Nephron progenitor cell (in vitro differentiated cells): Measurements from ENCODE around the gene RAB6A.

Experiments
- DNase-seq: peaks from one replicate; pipeline ENCODE4 v3.0.0; 2021
- H3K27ac Mint-ChIP-seq: 2 replicates; pipeline ENCODE4 v1.8.0; 2021; ENCODE audit warnings: mild to moderate bottlenecking, moderate library complexity, mixed read lengths
- H3K27me3 Mint-ChIP-seq: 2 replicates; pipeline ENCODE4 v1.8.0; 2021; ENCODE audit warnings: mild to moderate bottlenecking, low read depth, mixed read lengths; ENCODE audit not compliant: poor library complexity
- H3K36me3 Mint-ChIP-seq: 2 replicates; pipeline ENCODE4 v1.8.0; 2021; ENCODE audit warnings: low read depth, mixed read lengths
- H3K4me1 Mint-ChIP-seq: 2 replicates; pipeline ENCODE4 v1.8.0; 2021; ENCODE audit warnings: mixed read lengths
- H3K4me3 Mint-ChIP-seq: 2 replicates; pipeline ENCODE4 v1.8.0; 2021; ENCODE audit warnings: mild to moderate bottlenecking, moderate library complexity, mixed read lengths
- H3K9me3 Mint-ChIP-seq: 2 replicates; pipeline ENCODE4 v1.8.0; 2021; ENCODE audit warnings: mild to moderate bottlenecking, moderate library complexity, mixed read lengths
- TF ChIP-seq, protein P1 (sequence below): fragments of 200-600 bp; sonication (generic); IDR thresholded peaks from 2 replicates; pipeline ENCODE4 v1.5.0; 2021; ENCODE audit warnings: antibody characterized with exemption

The RAB6A gene

DNA sequence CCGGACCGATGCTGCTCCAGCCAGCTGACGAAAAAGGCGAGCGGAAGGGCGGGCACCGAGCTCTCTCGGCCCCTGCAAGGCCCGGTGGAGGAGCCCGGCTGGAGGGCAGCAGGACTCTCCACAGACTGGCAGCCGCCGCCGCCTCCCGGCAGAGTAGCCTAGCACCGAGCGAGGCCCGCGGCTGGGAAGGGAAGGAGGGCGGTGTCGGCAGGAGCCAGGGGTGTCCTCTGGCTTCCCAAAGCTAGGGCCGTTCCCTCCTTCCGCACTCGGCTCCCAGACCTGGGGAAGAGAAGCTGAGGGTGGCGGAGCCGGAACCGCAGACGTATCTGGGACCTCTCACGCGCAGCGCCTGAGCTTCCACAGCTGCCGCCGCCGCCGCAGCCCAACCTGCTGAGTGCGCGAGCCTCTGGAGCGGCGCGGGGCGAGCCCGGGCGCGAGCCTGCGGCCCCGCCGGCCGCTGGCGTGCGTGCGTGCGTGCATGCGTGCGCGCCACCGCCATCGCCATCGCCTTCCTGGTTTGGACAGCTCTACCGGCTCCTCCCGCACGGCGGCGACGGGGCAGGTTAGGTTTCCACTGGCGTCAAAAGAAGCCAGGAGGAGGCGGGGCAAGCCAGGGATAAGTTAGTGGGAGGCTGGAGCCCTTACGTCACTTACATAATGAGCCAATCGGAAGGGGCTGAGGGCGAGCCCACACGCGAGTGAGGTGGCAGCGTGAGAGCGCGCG, at the start of gene RAB6A:
Gene RAB6A (minus strand): TSS at position 396 of the 724 bp plus-strand sequence. CDS start 439 bp downstream, outside the sequence.
- peaks cover 27% of the 10 kb centered on the region for H3K4me1 Mint-ChIP-seq
- H3K27ac Mint-ChIP-seq, result peak within 1 kb of the TSS; percentile 81
- DNase-seq, result peak; percentile 99
- H3K9me3 Mint-ChIP-seq, result no peaks in the 10 kb centered on the region
- H3K4me3 Mint-ChIP-seq, result peak within 1 kb of the TSS; percentile 97
- H3K27me3 Mint-ChIP-seq, result peaks cover 10% of the 10 kb centered on the region
- H3K36me3 Mint-ChIP-seq, result peaks cover 4% of the 10 kb centered on the region
- TF ChIP-seq, protein P1, sequence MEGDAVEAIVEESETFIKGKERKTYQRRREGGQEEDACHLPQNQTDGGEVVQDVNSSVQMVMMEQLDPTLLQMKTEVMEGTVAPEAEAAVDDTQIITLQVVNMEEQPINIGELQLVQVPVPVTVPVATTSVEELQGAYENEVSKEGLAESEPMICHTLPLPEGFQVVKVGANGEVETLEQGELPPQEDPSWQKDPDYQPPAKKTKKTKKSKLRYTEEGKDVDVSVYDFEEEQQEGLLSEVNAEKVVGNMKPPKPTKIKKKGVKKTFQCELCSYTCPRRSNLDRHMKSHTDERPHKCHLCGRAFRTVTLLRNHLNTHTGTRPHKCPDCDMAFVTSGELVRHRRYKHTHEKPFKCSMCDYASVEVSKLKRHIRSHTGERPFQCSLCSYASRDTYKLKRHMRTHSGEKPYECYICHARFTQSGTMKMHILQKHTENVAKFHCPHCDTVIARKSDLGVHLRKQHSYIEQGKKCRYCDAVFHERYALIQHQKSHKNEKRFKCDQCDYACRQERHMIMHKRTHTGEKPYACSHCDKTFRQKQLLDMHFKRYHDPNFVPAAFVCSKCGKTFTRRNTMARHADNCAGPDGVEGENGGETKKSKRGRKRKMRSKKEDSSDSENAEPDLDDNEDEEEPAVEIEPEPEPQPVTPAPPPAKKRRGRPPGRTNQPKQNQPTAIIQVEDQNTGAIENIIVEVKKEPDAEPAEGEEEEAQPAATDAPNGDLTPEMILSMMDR, result no peak

DNA sequence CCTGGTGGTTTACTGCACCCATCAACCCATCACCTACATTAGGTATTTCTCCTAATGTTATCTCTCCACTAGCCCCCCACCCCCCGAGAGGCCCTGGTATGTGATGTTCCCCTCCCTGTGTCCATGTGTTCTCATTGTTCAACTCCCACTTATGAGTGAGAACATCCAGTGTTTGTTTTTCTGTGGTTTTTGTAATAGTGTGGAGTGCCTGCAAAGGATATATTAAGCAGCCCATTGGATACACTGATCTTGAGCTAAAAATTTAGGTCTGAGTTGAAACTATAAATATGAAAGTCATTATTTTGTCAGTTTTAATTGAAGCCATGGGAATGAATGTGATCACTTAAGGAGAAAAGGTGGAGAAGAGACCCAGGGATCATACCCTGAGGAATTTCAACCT, 49.8 kb upstream of the RAB6A start:
- Mint-ChIP-seq H3K4me3 (no peak overlapping the region), H3K27me3 (no peaks in the 10 kb centered on the region), H3K9me3 (no peaks in the 10 kb centered on the region), H3K36me3 (peaks cover 67% of the 10 kb centered on the region), H3K27ac (no peak overlapping the region), H3K4me1 (no peaks in the 10 kb centered on the region)
- no peak for DNase-seq
- TF ChIP-seq, protein P1, result no peak

DNA sequence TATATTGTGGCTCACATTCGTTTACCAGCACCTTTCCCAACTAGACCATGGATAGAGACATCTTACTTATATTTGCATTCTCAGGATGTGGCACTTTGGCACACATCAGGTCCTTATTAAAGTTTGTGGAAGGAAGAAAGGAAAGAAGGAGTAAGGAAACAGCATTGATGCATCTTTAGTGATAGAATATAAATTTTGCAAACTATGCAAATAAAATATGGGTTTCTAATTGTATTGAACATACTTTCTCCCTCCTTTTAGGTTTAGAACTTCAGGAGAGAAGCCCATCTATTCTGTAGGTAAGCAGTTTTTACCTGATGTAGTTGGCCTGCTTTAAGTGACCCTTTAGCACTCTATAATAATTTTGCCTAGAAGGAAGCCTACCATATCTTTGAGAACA, 47.2 kb upstream of the RAB6A start:
- peaks cover 56% of the 10 kb centered on the region for H3K36me3 Mint-ChIP-seq
- no peak overlapping the region for H3K27ac Mint-ChIP-seq
- TF ChIP-seq, protein P1, result no peak
- no peaks in the 10 kb centered on the region for H3K4me1 Mint-ChIP-seq
- DNase-seq, result no peak
- no peak overlapping the region for H3K4me3 Mint-ChIP-seq
- no peaks in the 10 kb centered on the region for H3K9me3 Mint-ChIP-seq
- no peaks in the 10 kb centered on the region for H3K27me3 Mint-ChIP-seq

DNA sequence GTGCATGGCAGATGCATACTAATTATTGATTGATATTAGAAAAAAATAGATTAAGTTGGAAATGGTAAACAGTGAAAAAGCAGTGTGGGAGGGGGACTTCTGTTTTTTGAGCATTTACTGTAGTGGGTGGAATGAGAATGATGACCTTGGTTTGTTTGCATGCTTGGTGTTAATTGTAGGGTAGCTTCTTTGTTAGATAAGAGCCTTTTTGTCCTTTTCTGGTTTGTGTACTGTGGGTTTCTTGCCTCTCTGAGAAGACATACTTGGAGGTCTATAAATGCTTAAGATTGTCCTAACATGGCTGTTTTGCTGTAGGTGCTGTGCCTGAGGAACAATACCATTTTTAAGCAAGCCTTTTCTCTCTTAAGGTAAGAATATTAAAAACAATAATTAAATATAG, 43.8 kb upstream of the RAB6A start:
- H3K36me3 Mint-ChIP-seq, result peaks cover 33% of the 10 kb centered on the region
- H3K9me3 Mint-ChIP-seq, result no peaks in the 10 kb centered on the region
- H3K4me1 Mint-ChIP-seq, result no peaks in the 10 kb centered on the region
- no peaks in the 10 kb centered on the region for H3K27me3 Mint-ChIP-seq
- no peak for DNase-seq
- peak overlapping the region; percentile 68 for H3K27ac Mint-ChIP-seq
- TF ChIP-seq, protein P1, result no peak
- no peak overlapping the region for H3K4me3 Mint-ChIP-seq

DNA sequence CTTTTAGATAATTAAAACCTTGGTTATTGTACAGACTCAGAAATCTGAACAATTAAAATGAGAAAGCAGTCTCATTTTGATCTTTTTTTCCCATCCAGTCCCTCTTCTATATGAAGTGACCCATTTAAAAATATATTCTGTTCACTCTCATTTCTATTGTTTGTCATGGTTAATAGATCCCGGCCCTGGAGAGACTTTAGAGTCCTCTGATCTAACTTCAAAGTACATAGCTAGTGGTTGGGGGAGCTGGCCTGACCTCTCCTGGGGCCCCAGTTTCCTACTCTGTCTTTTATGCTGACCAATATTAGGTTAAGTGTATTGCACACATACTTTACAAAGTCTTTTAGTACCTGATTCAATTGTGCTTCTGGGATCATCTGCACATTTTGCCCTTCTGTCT, 40.3 kb upstream of the RAB6A start:
- TF ChIP-seq, protein P1, result no peak
- Mint-ChIP-seq H3K27me3 (no peaks in the 10 kb centered on the region), H3K36me3 (peaks cover 15% of the 10 kb centered on the region), H3K4me1 (no peaks in the 10 kb centered on the region), H3K9me3 (no peaks in the 10 kb centered on the region), H3K27ac (peak overlapping the region; percentile 29), H3K4me3 (no peak overlapping the region)
- no peak for DNase-seq

DNA sequence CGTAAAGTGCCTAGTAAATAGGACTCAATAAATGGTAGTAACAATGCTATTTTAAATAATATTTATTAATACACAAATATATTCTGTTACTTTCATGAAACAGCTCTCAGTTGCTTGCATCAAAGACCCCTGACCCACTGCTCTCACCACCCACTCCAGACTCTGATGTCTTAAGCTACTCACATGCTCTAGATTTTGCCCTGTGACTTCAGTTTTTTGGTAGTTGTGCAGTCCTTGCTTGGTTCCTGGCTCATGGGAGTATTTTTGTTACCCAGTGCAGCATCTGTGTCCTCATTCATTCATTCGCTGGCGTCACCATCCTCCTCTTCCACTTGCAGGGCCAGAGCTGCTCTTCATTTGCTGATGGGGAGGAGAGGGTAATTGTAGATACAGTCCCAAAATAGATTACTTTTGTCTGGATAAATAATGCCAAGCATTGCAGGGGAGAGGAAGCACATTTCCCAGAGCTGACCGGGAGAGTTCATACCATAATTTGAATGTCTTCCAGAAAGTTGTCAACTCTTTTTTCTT, 39.5 kb upstream of the RAB6A start:
- Mint-ChIP-seq H3K4me3 (no peak overlapping the region), H3K27ac (no peak overlapping the region), H3K9me3 (no peaks in the 10 kb centered on the region), H3K27me3 (no peaks in the 10 kb centered on the region), H3K36me3 (peaks cover 15% of the 10 kb centered on the region), H3K4me1 (peaks cover 4% of the 10 kb centered on the region)
- TF ChIP-seq, protein P1, result no peak
- no peak for DNase-seq
